GM21529 (cell line): Measurements from ENCODE around the gene ARV1.

Experiments
- ATAC-seq: cut with Tn5 transposase; IDR thresholded peaks from one replicate; pipeline ENCODE4 v1.9.1; 2021; ENCODE audit not compliant: unreplicated experiment

ARV1 gene

DNA sequence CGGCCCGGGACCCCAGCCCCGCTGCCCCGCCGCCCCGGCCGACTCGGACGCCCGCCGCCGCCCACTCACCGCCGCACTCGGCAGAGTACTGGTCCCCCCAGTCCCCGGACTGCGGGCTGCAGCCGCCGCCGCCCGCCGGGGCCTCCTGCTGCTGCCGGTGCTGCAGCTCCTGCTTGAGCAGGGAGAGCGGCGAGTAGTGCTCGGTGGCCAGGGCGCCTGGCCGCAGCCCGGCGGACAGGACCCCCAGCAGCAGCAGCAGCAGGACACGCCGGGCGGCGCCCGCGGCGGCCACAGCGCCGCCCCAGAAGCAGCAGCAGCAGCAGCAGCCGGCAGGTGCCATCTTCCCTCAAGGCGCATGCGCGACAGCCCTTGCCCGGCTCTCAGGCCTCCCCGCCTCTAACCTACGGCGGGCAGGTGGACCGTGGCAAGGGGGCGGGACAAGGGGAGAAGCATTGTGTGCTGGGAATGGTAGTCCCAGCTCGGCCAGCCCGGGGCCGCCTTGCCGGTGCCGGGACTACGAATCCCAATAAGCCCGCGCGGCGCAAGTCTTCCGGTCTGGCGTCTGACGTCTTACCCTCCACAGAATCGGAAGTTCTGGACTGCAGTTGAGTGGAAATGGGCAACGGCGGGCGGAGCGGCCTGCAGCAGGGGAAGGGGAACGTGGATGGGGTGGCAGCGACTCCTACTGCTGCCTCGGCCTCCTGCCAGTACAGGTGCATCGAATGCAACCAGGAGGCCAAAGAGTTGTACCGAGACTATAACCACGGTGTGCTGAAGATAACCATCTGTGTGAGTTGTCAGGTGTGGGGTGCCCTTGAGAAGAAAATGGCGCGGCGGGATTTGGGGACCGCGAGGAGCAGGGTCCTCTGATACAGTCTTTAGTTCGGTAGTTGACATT, at the start of gene ARV1, which contains the start of gene TTC13:
Gene ARV1, plus strand, starts transcription at position 604 of the 898 bp plus-strand sequence. Its CDS starts 12 bp downstream, at position 616.
Gene TTC13, minus strand, starts transcription at position 371 of the 898 bp plus-strand sequence. Its CDS starts 31 bp downstream, at position 340.
- peak; percentile 91 for ATAC-seq

DNA sequence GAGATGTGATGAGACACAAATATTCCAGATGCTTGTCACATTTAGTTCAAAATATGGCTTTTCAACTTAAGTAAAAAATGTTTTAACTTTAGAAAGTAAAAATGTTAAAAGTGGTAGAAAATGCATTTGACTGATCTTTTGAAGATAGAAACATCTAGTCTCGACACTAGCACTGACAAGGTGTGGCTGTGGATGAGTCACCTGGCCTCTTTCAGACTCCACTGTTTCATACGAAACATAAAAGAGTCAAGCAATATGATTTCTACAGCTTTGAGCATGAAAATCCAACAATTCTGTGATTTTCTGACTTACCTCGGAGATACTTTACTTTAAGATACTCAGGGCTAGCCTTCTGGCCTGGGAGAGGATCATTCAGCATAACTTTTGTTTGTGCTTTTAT, 47.9 kb upstream of the ARV1 start:
- no peak for ATAC-seq

DNA sequence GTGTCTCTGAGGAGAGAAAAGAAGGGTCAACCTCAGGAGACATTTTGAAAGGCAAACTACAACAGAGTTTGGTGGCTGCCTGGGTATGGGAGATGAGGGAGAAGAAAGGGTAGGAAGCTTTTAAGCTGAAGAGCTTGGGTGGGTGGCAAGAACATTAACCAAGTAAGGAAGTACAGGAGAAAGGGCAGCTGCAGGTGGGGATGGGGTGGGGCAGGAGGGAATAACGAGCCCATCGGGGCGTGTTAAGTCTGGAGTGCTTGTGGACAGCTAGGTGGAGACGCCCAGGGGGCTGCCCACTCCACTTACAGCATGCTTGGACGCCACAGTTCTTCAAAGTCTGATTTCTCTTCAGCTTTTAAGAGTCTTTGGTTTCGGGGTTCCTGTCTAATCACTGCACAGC, 43.0 kb upstream of the ARV1 start:
- no peak for ATAC-seq

DNA sequence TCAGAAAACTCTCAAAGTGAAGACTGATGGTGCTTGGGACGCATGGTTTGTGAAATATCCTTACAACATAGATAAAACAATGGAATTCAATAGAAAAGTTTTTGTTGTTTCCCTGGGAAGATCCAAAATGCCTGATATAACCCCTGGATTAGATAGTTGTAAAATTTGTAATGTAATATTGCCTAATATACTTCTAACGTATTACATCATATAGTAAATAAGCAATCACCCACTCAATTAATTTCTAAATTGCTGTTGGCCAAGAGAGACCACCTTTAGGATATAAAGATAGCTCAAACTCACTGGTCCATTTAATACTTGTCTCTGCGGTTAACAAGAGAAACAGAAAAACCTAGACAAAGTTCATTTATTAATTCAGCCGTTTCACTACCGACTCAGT, 42.4 kb upstream of the ARV1 start:
- ATAC-seq, result no peak

DNA sequence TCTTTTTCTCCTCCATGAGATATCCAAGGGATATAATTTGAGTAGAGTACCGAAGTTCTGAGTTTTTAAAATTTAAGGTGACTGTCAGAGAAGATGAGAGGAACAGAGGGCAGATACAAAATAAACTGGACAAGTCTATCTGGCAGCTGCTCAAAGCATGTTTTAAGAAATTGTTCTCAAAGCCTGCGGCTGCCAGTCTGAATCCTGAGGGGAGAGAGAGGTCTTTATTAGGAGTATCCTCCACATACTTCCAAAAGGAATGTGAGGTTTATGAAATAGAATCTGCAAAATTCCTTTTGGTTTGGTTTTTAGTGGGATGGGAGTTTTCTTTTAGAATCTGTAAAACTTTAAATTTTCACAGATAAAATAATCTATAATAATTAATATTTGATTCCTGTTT, 41.5 kb upstream of the ARV1 start:
- no peak for ATAC-seq

DNA sequence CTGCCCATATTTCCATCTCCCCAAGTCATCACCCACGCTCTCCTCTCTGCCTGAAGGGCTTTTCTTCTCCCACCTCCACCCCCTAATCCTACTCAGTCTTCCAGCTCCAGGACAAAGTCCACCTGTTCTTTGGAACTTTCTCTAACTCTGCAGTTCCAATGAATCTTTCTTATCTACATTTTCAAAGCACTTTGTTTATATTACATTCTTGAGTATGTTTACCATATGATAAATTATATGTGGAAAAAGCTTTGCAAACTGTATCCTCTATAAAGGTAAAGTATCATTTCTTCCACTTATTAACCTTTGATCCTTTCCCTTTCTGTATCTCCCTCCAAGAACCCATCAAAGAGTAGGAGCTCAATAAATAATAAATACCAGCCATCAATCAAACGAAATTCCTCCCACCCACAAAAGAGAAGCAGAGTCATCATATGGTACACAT, 39.9 kb upstream of the ARV1 start:
- no peak for ATAC-seq

DNA sequence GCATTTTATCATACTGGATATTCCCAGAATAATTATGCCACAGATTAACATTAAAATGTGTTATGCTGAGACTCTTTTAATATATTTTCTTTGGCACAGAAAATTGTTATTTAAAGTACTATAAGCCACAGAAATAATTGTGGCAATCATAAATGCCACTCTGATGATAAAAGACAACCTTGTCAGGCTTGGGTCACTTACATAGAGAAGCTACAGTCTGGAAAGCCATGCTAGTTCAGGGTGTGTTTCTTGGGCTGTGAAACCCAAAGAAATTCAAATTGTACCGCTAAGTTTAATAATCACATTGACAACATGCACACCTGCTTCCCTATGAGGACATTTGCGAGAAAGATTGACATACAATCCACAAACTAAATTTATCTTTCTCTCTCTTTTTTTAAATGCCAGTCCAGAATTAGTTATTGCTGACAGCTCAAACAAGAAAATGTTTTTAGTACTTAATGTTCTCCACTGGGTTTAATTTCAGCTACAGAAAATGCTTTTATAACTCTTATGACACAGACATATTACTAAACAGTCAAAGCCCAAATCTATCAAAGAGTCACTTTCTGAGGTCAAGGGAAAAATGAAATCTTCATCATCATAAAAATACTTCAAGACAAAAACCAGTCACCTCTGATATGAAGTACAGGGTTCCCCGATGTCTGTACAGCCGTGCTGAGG, 38.9 kb upstream of the ARV1 start:
- ATAC-seq, result no peak

DNA sequence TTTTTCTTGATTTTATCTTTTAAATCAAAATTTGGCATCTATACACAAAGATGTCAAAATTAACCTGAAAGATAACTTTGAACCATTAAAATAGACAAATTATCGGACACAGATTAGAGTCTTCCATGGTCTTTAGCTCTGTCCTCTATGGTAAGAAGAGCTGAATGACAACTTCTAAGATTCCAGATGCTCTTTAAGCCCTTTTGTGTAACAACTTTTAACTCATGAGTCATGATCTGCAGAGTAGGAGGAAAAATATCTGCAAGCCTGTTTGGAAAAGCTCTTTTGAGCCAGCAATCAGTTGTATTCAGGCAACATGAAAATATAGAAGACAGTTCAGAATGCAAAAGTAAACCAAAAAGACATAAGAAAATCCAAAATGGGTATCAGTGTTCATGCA, 38.0 kb upstream of the ARV1 start:
- ATAC-seq, result no peak

DNA sequence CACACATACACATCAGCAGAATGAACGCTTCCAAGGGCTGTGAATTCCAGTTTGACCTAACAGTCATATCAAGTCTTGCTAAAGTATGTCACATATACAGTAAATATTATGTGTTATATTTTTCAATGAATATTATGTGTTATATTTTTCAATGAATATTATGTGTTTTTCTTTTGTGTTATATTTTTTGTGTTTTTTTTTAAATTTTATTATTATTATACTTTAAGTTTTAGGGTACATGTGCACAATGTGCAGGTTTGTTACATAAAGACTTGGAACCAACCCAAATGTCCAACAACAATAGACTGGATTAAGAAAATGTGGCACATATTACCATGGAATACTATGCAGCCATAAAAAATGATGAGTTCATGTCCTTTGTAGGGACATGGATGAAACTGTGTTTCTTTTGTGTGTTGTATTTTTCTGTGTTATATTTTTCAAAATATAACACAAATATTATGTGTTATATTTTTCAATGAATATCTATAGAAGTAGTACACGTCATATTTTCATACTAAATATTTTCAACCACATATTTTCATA, 35.8 kb upstream of the ARV1 start:
- ATAC-seq, result no peak

DNA sequence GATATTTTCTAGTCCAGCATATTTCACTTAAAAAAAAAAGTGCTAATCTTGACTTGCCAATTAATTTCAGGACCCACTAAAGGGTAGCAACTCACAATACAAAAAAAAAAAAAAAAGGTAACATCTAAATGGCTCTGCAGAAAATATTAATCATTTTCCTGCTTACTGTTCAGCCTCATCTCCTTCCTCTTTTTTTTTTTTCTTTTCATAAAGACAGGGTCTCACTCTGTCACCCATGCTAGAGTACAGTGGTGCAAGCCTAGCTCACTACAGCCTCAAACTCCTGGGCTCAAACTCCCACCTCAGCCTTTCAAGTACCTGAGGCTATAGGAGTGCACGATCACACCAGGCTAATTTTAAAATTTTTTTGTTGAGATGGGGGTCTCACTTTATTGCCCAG, 30.6 kb upstream of the ARV1 start:
- no peak for ATAC-seq

DNA sequence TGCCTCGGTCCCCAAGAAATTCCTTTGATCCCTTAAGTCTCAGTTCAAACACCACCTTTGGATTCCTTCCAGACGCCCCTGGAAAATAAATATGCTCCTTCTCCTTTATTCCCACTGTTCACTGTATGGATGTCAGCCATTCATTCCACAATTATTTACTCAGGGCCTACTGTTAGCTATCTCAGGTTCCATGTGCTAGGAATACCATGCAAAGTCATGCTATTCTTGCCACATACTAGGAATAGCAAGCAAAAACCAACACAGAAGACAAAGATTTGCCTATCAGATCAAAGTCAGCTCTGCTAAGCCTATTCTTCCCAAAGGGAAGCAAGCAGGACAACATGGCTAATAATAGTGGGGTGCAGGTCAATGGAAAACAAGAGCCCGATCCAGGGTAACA, 30.0 kb upstream of the ARV1 start:
- ATAC-seq, result no peak

DNA sequence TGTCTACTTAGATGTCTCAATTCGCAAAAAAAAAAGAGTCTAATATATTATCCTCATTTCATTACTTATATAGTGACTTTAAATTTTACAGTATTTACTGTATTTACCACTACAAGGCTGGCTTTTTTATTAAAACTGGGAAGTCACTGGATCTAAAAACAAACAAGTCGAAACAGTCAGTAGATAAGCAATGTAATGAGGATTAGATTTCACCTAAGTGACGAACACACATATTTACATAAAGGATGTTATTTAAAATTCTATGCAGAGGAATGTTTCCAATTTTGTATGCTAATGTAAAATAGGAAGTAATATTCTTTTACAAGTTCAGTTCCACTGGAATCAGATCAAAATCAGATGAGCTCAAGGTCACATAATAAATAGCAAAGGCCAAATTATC, 28.5 kb upstream of the ARV1 start:
- no peak for ATAC-seq

DNA sequence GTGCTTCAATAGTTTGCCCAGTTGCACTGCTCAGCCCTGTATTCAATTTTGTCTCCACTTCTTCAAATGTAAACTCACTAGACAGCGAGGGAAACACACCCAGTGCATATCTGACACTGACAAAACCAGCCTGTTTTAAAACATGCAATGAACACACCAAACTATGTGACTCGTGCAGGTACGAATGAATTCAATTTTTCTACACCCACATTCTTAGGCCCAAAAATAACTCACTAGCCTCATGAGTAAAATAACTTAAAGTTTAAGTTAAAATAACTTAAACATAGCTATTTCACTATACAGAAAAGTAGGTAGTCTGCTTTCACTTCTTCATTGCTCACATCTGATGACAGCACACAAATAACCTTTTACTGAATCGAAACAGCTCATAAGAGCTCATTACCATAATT, 21.3 kb upstream of the ARV1 start:
- peak; percentile 90 for ATAC-seq

DNA sequence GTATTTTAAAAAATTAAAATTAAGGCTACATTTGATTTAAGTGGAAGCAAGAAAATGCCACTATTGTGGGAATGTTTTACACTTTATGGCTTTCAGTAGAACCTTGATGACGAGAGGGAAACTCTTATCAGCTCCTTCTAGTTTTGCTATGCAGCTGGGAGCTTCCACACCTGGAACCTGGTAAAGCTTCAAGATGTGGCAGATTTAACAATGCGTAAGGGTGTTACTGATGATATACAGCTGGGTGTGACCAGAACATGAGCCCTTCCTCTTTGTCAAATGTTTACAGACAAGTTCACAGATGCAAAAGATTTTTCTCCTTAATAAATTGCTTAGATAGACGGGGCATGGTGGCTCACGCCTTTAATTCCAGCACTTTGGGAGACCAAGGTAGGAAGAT, 20.5 kb upstream of the ARV1 start:
- no peak for ATAC-seq

DNA sequence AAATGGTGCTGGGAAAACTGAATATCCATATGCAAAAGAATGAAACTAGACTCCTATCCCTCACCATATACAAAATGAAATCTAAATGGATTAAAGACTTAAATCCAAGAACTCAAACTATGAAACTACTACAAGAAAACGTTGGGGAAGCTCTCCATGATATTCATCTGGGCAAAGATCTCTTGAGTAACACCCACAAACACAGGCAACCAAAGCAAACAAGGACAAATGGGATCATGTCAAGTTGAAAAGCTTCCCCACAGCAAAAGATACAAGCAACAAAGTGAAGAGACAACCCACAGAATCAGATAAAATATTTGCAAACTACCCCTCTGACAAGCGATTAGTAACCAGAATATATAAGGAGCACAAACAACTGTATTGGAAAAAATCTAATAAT, 14.0 kb upstream of the ARV1 start:
- ATAC-seq, result no peak

DNA sequence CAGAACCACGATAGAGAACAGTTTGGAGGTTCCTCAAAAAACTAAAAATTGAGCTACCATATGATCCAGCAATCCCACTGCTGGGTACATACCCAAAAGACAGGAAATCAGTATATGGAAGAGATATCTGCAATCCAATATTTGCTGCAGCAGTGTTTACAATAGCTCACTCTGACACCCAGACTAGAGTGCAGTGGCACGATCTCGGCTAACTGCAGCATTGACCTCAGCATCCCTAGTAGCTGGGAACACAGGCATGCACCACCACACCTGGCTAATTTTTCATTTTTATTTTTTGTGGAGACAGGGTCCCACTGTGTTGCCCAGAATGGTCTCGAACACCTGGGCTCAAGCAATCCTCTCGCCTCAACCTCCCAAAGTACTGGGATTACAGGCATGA, 13.4 kb upstream of the ARV1 start:
- ATAC-seq, result no peak

DNA sequence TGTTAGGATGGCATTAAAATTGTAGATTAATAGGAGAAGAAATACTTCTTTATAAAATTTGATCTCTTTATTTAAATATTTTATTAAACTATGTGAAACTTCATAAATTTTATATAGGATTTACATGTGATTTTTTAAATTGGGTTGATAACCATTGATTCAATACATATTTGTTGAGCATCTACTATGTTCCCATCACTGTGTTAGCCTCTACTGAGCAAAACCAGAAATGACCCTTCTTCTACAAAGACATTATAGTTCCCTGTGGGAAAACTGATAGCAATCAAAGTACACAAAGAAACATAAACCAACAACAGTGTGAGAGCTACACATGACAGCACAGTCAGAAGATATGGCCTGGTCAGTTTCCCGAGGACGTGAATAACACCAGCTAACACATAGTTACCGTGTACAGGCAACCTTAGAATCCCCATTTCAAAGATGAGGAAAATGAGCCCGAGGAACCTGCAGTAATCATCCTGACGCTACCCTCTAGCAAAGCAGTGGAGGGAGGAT, 12.5 kb upstream of the ARV1 start:
- no peak for ATAC-seq

DNA sequence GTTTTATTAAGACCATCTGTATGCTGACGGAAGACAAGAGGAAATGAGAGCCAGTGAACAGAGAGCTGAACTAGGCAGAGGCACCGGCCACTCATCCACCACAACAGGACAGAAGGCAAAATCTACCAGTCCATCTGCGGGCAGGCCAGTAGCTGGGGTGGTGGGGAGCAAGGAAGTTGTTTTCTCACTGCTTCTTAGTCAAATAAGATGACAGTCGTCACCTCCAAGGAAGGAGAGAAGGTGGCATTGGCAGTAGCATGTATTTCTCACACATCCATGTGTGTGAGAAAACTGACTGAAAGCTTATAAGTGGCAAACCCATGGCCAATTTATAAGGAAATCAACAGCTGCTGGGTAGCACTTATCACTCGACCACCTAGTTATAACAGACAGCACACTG, 8.5 kb upstream of the ARV1 start:
- ATAC-seq, result no peak

DNA sequence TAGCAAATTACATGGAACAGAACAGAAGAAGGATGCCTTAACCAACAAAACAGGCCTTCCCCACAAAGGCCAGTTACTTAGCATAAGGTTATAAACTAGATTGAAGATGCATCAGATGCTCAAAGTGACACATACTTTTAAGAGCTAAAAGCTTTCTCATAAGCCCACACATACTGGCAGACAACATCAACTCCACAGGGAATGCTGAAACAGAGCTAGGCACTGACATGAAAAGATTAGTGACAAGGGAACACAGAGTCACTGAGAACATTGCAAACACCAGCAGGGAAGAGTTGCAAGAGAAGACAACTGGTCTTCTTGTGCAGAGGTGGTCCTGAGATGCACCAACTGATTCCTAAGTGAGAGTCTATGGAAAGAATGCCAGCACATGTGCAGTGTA, 7.1 kb upstream of the ARV1 start:
- ATAC-seq, result no peak

DNA sequence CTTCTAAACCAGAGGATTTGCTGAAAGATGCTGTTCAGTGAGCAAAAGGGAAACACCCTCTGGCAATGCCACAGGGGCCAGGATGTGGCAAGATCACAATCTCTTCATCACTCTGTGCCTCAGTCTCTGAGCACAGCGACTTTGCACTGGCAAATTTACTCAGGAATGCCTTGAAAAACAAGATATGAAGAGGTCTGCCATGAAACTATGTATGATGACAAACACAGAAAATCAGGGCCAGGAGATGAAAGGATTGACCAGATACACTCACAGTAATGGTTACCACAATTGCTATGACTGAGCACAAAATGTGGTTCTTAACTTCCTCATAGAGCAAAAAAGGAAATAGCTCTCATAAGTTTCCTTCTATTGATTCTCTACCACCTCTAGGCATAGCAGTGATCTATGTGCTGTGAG, 6.0 kb upstream of the ARV1 start:
- ATAC-seq, result peak; percentile 72

DNA sequence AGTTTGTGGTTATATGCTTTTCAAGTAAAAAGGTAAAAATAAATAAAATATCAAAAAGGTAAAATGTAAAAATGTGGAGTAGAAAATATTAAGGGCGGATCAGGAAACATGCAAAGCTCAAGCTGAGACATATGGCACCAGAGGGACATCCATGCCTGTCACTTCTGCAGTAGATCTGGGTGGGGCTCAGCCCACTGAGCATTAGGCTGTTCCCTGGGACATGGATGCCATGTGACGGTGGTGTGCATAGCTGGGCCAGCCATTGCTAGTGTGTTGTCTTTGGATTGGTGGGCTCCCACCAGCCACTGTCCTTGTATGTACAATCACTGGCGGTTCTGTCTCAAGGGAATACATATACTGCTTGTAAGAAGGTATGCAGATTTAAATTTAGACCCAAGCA, 3.3 kb upstream of the ARV1 start:
- ATAC-seq, result no peak

DNA sequence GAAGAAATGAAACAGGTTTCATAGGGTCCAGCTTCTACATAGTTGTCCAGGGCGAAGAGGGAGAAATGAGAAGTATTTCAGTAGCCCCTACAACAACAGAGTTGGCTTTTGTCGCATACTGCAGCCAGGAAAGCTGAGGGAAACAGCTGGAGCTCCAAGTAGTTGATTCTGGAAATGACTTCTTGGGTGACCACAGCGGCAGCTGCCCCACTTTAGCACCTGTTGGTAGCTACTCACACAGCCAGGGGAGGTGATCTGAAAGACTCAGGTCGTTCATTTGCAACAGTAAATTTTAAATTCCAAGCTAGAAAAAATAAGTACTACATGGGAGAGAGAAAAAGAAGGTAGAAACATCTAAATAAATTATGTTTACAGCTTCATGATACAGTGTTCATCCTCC, 2.5 kb upstream of the ARV1 start:
- no peak for ATAC-seq
